HepG2 (cell line): Measurements from ENCODE around the gene SMURF2. TPM values are rescaled to one million over a fixed set of nuclear protein-coding genes. Genes with fewer than 3 reads are reported as not detected.

Experiments used
- AGO2 ChIP-seq: fragments of 200-400 bp; formaldehyde crosslinking; optimal IDR thresholded peaks from 2 replicates; pipeline ENCODE3; 2017; ENCODE audit warnings: mild to moderate bottlenecking, low read depth, low read length, moderate library complexity
- MATR3 ChIP-seq: sonication (generic); formaldehyde crosslinking; IDR thresholded peaks from 2 replicates; pipeline ENCODE4 v1.4.0; 2020; ENCODE audit warnings: missing genetic modification reagents
- NONO ChIP-seq, 2 experiments: fragments of 450-650 bp in 1 of 2; sonication (generic) in 1 of 2; formaldehyde crosslinking in 1 of 2; IDR thresholded peaks in 1 of 2; conservative IDR thresholded peaks in 1 of 2; 2 replicates each; pipeline versions ENCODE4 v1.6.1 to v1.8.0; 2017 to 2022; ENCODE audit warnings: mild to moderate bottlenecking in 1 of 2, missing genetic modification reagents in 1 of 2, moderate library complexity in 1 of 2
- NR2F6 ChIP-seq, 2 experiments: IDR thresholded peaks; 2 replicates each; pipeline ENCODE4 v1.6.1; 2016; ENCODE audit warnings: antibody characterized with exemption in 1 of 2, mild to moderate bottlenecking in 1 of 2
- RBM39 ChIP-seq: fragments of 200-400 bp; formaldehyde crosslinking; IDR thresholded peaks from one replicate; pipeline ENCODE4 v1.6.1; 2018; ENCODE audit warnings: antibody characterized with exemption, mild to moderate bottlenecking, low read depth, low read length; ENCODE audit not compliant: poor library complexity, severe bottlenecking
- SSRP1 ChIP-seq: IDR thresholded peaks from 2 replicates; pipeline ENCODE4 v1.6.1; 2016; ENCODE audit warnings: control low read depth
- STAT5B ChIP-seq: sonication (generic); formaldehyde crosslinking; IDR thresholded peaks from 2 replicates; pipeline ENCODE4 v1.4.0; 2020; ENCODE audit warnings: missing genetic modification reagents
- ZKSCAN8 ChIP-seq: IDR thresholded peaks from 2 replicates; pipeline ENCODE4 v1.6.1; 2016; ENCODE audit warnings: borderline replicate concordance, missing genetic modification reagents, missing compliant biosample characterization
- ZNF451 ChIP-seq: sonication (generic); formaldehyde crosslinking; IDR thresholded peaks from 2 replicates; pipeline ENCODE4 v1.5.0; 2020; ENCODE audit warnings: mild to moderate bottlenecking, missing genetic modification reagents
- ZNF572 ChIP-seq: sonication (generic); formaldehyde crosslinking; IDR thresholded peaks from 2 replicates; pipeline ENCODE4 v1.5.1; 2020; ENCODE audit warnings: mild to moderate bottlenecking, missing genetic modification reagents
- ZNF775 ChIP-seq: sonication (generic); formaldehyde crosslinking; IDR thresholded peaks from 2 replicates; pipeline ENCODE4 v1.4.0; 2020; ENCODE audit warnings: missing genetic modification reagents, mild to moderate bottlenecking, moderate library complexity, borderline replicate concordance
- ZZZ3 ChIP-seq: sonication (generic); formaldehyde crosslinking; IDR thresholded peaks from 2 replicates; pipeline ENCODE4 v1.4.0; 2020; ENCODE audit warnings: missing genetic modification reagents, mild to moderate bottlenecking, borderline replicate concordance
- polyA plus RNA-seq, 8 experiments: library from polyadenylated mRNA; depleted of rRNA in 3 of 8; stranded (reverse) in 7 of 8; unstranded in 1 of 8; fragments of >200 nt; fragmentation: Illumina TruSeq in 4 of 8; extraction: Trizol in 4 of 8; gene quantifications; 2 replicates each; pipeline versions ENCODE4 v1.2.1 to v1.2.3, GENCODE V29; 2011 to 2016; ENCODE audit warnings: low read depth in 4 of 8, missing spikeins in 1 of 8, mixed read lengths in 1 of 8; ENCODE audit not compliant: insufficient read depth in 1 of 8
- total RNA-seq, 5 experiments: library from RNA; depleted of rRNA; stranded (reverse); fragments of >200 nt; fragmentation: Illumina TruSeq; extraction: Trizol; gene quantifications; 2 replicates each; pipeline ENCODE4 v1.2.3, GENCODE V29; 2016; ENCODE audit warnings: low read depth in 1 of 5
- TF ChIP-seq, protein P1 (sequence below): sonication (generic); formaldehyde crosslinking; IDR thresholded peaks from 2 replicates; pipeline ENCODE4 v1.5.1; 2020; ENCODE audit warnings: mild to moderate bottlenecking, missing genetic modification reagents, borderline replicate concordance
- TF ChIP-seq, protein P2 (sequence below), 2 experiments: fragments of 450-650 bp in 1 of 2; sonication (generic) in 1 of 2; formaldehyde crosslinking; IDR thresholded peaks; 2 replicates each; pipeline versions ENCODE4 v1.5.0 to v1.8.0; 2020 to 2022; ENCODE audit warnings: mild to moderate bottlenecking in 1 of 2, missing genetic modification reagents in 1 of 2
- TF ChIP-seq, protein P3 (sequence below): IDR thresholded peaks from 2 replicates; pipeline ENCODE4 v1.6.1; 2012; ENCODE audit warnings: low read length, improper control_type of control experiment
- TF ChIP-seq, protein P4 (sequence below): IDR thresholded peaks from 2 replicates; pipeline ENCODE4 v1.6.1; 2016; ENCODE audit warnings: missing biosample characterization, missing genetic modification reagents, low read depth

SMURF2 gene
- total and polyA plus RNA-seq, 2 of the 13 experiments (the other 11 are each of a cell fraction or from before 2014, with no cell fraction given): 14.9 to 24.3 TPM

DNA sequence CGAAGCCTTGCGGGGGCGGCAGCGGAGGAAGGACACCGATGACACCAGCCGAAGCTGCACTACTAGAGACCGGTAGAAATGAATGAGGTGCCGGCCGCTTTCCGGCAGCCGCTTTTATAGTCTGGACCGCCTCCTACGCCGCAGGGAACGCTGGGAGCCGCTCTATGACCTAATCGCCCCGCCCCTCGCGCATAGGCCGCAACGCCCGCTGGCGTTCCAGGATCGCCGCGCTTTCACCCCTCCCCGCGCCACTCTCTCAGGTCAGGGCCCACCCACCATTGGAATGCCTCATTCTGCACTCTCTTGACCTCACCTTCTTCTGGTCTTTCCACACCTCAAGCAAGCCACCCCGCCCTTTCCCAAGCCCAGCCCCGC lies 155.9 kb downstream of the SMURF2 start, which contains the start of gene DDX5 (continued):
- TF ChIP-seq RBM39: peak; percentile 66
- no peak for TF ChIP-seq ZNF775 (CRISPR knock-in tag)
- TF ChIP-seq AGO2: no peak
- peak; percentile 16; the same call in 1 of the 2 replicates for TF ChIP-seq ZZZ3 (CRISPR knock-in tag)
- TF ChIP-seq, protein P1, sequence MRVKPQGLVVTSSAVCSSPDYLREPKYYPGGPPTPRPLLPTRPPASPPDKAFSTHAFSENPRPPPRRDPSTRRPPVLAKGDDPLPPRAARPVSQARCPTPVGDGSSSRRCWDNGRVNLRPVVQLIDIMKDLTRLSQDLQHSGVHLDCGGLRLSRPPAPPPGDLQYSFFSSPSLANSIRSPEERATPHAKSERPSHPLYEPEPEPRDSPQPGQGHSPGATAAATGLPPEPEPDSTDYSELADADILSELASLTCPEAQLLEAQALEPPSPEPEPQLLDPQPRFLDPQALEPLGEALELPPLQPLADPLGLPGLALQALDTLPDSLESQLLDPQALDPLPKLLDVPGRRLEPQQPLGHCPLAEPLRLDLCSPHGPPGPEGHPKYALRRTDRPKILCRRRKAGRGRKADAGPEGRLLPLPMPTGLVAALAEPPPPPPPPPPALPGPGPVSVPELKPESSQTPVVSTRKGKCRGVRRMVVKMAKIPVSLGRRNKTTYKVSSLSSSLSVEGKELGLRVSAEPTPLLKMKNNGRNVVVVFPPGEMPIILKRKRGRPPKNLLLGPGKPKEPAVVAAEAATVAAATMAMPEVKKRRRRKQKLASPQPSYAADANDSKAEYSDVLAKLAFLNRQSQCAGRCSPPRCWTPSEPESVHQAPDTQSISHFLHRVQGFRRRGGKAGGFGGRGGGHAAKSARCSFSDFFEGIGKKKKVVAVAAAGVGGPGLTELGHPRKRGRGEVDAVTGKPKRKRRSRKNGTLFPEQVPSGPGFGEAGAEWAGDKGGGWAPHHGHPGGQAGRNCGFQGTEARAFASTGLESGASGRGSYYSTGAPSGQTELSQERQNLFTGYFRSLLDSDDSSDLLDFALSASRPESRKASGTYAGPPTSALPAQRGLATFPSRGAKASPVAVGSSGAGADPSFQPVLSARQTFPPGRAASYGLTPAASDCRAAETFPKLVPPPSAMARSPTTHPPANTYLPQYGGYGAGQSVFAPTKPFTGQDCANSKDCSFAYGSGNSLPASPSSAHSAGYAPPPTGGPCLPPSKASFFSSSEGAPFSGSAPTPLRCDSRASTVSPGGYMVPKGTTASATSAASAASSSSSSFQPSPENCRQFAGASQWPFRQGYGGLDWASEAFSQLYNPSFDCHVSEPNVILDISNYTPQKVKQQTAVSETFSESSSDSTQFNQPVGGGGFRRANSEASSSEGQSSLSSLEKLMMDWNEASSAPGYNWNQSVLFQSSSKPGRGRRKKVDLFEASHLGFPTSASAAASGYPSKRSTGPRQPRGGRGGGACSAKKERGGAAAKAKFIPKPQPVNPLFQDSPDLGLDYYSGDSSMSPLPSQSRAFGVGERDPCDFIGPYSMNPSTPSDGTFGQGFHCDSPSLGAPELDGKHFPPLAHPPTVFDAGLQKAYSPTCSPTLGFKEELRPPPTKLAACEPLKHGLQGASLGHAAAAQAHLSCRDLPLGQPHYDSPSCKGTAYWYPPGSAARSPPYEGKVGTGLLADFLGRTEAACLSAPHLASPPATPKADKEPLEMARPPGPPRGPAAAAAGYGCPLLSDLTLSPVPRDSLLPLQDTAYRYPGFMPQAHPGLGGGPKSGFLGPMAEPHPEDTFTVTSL (CRISPR knock-in tag): no peak
- TF ChIP-seq ZKSCAN8: no peak; the same call in 1 of the 2 replicates
- TF ChIP-seq SSRP1: peak; percentile 2; the same call in 1 of the 2 replicates
- no peak; the same call in 1 of the 2 replicates for TF ChIP-seq ZNF572 (CRISPR knock-in tag)
- peak; percentile 70; the same call in 1 of the 2 replicates for TF ChIP-seq STAT5B (CRISPR knock-in tag)
- no peak for TF ChIP-seq NR2F6 (IDR thresholded peaks at IDR 0.05)
- TF ChIP-seq NR2F6 (CRISPR knock-in tag; IDR thresholded peaks at IDR 0.05): 0 out of 2 replicates have a peak, but pooled peaks have one; percentile 53
- TF ChIP-seq, protein P2, sequence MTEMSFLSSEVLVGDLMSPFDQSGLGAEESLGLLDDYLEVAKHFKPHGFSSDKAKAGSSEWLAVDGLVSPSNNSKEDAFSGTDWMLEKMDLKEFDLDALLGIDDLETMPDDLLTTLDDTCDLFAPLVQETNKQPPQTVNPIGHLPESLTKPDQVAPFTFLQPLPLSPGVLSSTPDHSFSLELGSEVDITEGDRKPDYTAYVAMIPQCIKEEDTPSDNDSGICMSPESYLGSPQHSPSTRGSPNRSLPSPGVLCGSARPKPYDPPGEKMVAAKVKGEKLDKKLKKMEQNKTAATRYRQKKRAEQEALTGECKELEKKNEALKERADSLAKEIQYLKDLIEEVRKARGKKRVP (CRISPR knock-in tag; IDR thresholded peaks at IDR 0.05): peak in 1 of 2 experiments; percentile 46; a peak in 2 of 4 replicates
- TF ChIP-seq, protein P3, sequence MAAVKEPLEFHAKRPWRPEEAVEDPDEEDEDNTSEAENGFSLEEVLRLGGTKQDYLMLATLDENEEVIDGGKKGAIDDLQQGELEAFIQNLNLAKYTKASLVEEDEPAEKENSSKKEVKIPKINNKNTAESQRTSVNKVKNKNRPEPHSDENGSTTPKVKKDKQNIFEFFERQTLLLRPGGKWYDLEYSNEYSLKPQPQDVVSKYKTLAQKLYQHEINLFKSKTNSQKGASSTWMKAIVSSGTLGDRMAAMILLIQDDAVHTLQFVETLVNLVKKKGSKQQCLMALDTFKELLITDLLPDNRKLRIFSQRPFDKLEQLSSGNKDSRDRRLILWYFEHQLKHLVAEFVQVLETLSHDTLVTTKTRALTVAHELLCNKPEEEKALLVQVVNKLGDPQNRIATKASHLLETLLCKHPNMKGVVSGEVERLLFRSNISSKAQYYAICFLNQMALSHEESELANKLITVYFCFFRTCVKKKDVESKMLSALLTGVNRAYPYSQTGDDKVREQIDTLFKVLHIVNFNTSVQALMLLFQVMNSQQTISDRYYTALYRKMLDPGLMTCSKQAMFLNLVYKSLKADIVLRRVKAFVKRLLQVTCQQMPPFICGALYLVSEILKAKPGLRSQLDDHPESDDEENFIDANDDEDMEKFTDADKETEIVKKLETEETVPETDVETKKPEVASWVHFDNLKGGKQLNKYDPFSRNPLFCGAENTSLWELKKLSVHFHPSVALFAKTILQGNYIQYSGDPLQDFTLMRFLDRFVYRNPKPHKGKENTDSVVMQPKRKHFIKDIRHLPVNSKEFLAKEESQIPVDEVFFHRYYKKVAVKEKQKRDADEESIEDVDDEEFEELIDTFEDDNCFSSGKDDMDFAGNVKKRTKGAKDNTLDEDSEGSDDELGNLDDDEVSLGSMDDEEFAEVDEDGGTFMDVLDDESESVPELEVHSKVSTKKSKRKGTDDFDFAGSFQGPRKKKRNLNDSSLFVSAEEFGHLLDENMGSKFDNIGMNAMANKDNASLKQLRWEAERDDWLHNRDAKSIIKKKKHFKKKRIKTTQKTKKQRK: no peak
- no peak for TF ChIP-seq MATR3 (CRISPR knock-in tag)
- TF ChIP-seq, protein P4, sequence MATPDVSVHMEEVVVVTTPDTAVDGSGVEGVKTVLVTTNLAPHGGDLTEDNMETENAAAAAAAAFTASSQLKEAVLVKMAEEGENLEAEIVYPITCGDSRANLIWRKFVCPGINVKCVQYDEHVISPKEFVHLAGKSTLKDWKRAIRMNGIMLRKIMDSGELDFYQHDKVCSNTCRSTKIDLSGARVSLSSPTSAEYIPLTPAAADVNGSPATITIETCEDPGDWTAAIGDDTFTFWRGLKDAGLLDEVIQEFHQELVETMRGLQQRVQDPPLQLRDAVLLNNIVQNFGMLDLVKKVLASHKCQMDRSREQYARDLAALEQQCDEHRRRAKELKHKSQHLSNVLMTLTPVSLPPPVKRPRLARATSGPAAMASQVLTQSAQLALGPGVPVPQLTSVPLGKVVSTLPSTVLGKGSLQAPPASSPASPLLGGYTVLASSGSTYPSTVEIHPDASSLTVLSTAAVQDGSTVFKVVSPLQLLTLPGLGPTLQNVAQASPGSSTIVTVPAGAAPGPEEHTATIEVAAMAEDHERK (CRISPR knock-in tag): peak; percentile 21; the same call in 1 of the 2 replicates
- no peak; the same call in 1 of the 2 replicates for TF ChIP-seq ZNF451 (CRISPR knock-in tag)
- no peak for TF ChIP-seq NONO (IDR thresholded peaks at IDR 0.05)
- peak; percentile 50; the same call in 1 of the 2 replicates for TF ChIP-seq NONO (CRISPR knock-in tag; conservative IDR thresholded peaks at IDR 0.05)
